Lung microvascular endothelial cell (primary cell): ENCODE results near the gene KIAA1328. TPM values are rescaled to one million over a fixed set of nuclear protein-coding genes. Genes with fewer than 3 reads are reported as not detected.

Experiments used
- DNase-seq, 2 donors: peaks; one replicate each; pipeline versions ENCODE4 v3.0.0 to v3.0.0-alpha.2; 2010; ENCODE audit warnings: low read depth in 2 of 2
- total RNA-seq: library from RNA; depleted of rRNA; stranded (reverse); fragments of >200 nt; gene quantifications from 2 replicates; pipeline ENCODE4 v1.2.1, GENCODE V29; 2014

KIAA1328 gene
- total RNA-seq, 1 donor from 2014 or later, result 4.2 TPM

- DNase-seq, result no peak
Measured at GRCh38 chr18:37199741-37200140, 370.8 kb downstream of the KIAA1328 start.

- no peak for DNase-seq
Measured at GRCh38 chr18:37207343-37207742, 378.4 kb downstream of the KIAA1328 start.

- DNase-seq, result no peak
Measured at GRCh38 chr18:37210781-37211180, 381.9 kb downstream of the KIAA1328 start.

- no peak for DNase-seq
Measured at GRCh38 chr18:37218022-37218590, 389.2 kb downstream of the KIAA1328 start.

- no peak for DNase-seq
Measured at GRCh38 chr18:37219257-37219656, 390.3 kb downstream of the KIAA1328 start.

GRCh38 chr18:37222354-37222998, 393.5 kb downstream of the KIAA1328 start:
- DNase-seq, result no peak

GRCh38 chr18:37222999-37223378, 394.1 kb downstream of the KIAA1328 start:
- no peak for DNase-seq

GRCh38 chr18:37225279-37225678, 396.4 kb downstream of the KIAA1328 start:
- DNase-seq, result no peak

- DNase-seq, result no peak
Measured at GRCh38 chr18:37230768-37231167, 401.8 kb downstream of the KIAA1328 start.

- no peak for DNase-seq
Measured at GRCh38 chr18:37231251-37231650, 402.3 kb downstream of the KIAA1328 start.

- DNase-seq, result no peak
Measured at GRCh38 chr18:37235583-37235982, 406.7 kb downstream of the KIAA1328 start.

GRCh38 chr18:37238282-37239108, 409.6 kb downstream of the KIAA1328 start:
- no peak for DNase-seq

- DNase-seq, result no peak
Measured at GRCh38 chr18:37242091-37242490, 413.2 kb downstream of the KIAA1328 start.

- no peak for DNase-seq
Measured at GRCh38 chr18:37242826-37243560, 414.1 kb downstream of the KIAA1328 start.

- DNase-seq, result no peak
Measured at GRCh38 chr18:37243741-37244140, 414.8 kb downstream of the KIAA1328 start.

- no peak for DNase-seq
Measured at GRCh38 chr18:37244618-37245017, 415.7 kb downstream of the KIAA1328 start.

GRCh38 chr18:37246779-37247340, 417.9 kb downstream of the KIAA1328 start:
- no peak for DNase-seq

- no peak for DNase-seq
Measured at GRCh38 chr18:37247497-37248161, 418.7 kb downstream of the KIAA1328 start.

GRCh38 chr18:37248281-37248680, 419.4 kb downstream of the KIAA1328 start:
- DNase-seq, result no peak

GRCh38 chr18:37249171-37249886, 420.4 kb downstream of the KIAA1328 start:
- no peak for DNase-seq
